NCI-H2081 treated with DMSO at 0.1 percent for 48 hours (cell line): Measurements from ENCODE around the gene DSTN.

ENCODE experiments used
- DNase-seq: peaks from one replicate; lab custom pipeline; 2025; lab: John Stamatoyannopoulos, UW

Gene DSTN

DNA sequence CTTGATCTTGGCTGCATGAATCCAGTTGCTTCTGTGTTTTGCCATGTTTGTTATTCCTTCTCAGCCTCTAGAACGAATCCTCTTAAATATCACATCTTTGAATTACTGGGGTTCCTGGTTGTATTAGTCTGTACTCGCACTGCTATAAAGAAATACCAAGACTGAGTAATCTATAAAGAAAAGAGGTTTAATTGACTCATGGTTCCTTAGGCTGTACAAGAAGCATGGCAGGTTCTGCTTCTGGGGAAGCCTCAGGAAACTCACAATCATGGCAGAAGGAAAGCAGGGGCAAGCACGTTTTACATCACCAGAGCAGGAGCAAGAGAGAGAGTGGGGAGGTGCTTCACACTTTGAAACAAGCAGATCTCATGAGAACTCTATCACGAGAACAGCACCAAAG, 20.7 kb upstream of the DSTN start:
- no peak for DNase-seq

- no peak for DNase-seq
Observed at GRCh38 chr20:17555106-17555505, 14.8 kb upstream of the DSTN start.

- peak; percentile 30 for DNase-seq
Observed at GRCh38 chr20:17556837-17557674, 12.8 kb upstream of the DSTN start.

DNA sequence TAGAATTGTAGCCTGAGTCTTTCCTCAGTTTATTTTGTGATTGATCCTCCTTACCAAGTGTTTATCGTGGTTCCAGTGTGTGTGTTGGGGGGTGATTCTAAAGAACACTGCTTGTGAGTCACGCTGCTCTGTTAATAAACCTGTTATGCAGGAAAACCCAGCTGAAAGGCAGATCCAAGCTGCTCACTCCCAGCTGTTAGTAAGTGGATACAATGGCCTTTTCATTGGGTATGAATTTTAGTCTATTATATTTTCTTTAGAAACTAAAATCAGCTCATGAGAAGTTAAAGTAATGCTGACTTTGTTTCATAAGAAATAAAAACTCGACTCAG, 12.2 kb upstream of the DSTN start:
- DNase-seq: no peak

DNA sequence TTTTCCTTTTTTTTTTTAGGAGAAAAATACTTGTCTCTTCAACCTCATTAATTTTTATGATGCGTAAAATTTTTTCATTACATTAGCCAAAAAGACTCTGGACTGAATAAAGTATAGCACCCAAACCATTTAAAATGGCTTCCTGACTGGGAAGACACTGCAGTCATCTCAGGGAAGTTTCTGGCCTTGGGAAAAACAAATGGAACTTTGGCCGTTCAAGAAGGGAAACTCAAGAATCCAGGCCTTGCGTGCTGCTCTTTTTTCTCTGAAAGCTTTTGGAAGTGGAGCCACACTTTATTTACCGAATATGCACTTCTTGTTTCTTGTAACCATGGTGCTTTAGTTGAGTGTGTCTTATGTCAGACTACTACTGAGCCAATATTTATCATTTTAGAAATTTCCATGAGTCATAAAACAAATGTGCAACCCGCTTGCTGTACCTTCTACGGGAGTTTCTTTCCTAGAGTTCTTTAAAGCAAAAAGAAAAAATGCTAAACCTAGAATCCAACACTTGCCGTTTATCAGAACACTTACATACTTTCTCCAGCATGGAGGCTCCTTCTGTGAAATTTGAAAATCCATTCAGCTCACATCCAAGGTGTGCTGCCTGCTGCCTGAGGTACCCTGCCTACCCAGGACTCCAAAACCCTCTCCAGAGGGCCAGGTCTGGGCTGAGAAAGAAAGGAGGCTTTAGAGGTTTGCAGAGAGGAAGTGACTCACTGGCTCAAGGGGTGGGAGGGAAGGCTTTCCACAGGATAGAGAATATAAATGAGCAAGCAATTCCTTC, 11.5 kb upstream of the DSTN start:
- no peak for DNase-seq

GRCh38 chr20:17558941-17559304, 11.0 kb upstream of the DSTN start:
- no peak for DNase-seq

DNA sequence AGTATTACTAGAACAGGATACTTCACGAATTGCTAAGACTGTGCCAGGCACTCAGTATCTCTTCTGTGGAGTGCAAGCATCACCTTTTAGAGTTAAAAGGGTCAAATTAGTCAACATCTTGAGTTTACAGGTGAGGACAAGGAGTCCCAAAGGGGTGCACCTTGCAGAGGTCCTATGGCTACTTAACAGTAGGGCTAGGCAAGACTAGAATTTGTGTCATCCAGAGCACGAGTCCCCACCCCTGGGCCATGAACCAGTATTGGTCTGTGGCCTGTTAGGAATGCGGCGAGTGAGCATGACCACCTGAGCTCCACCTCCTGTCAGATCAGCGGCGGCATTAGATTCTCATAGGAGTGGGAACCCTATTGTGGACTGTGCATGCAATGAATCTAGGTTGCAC, 10.5 kb upstream of the DSTN start:
- DNase-seq: no peak

GRCh38 chr20:17560344-17561074, 9.4 kb upstream of the DSTN start:
- DNase-seq: no peak

DNA sequence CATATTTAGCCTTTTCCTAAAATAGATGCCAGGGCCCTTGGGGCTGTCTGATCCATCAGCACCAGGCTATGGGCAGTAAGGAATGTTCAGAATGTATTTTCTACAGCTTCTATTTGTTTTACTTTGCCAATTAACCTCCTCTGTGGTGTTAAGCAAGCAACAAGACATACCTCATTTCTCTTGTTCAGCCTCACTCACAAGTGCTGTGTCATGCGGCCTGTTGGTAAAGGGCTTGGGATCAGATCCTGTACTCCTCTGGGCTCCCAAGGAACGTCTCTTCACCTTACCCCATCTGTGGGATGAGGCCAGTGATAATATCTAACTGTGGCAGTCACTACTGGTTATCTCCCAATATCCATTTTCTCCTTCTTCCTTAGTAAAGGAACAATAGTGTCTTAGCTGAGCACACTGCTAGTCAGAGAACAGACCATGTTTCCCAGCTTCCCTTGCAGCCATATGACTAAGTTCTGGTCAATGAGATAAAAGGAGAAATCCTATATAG, 7.0 kb upstream of the DSTN start:
- DNase-seq: no peak

DNA sequence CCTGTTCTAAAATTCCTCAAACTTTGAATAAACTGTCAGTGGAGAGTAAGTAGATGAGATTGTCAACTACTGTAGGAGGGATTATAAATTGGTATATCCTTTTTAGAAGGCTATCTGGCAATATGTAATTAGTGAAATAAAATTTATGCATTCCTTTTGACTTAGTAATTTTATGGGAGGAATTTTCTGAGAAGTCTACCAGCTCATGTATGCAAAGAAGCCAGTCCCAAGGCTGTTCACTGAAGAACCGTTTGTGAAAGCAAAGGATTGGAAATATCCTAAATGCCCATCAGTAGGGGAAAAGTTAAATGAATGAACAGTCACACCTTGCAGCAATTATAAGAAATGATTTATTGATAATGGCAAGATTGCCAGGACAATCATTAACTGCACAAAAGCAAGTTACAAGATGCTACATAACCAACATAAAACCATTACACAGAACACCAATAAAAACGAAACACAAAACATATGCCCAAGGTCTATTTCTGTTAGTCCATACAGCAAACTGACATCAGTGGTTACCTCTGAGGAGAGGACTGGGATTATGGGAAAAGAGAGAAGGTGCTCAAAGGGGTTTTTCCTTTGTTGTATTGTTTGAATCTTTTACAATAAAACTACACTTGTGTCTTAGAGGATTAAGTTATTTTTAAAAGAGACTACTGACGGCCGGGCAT, 4.6 kb upstream of the DSTN start:
- DNase-seq: no peak

- DNase-seq: no peak
Observed at GRCh38 chr20:17566345-17566744, 3.5 kb upstream of the DSTN start.

GRCh38 chr20:17568045-17568788, 1.7 kb upstream of the DSTN start:
- no peak for DNase-seq

DNA sequence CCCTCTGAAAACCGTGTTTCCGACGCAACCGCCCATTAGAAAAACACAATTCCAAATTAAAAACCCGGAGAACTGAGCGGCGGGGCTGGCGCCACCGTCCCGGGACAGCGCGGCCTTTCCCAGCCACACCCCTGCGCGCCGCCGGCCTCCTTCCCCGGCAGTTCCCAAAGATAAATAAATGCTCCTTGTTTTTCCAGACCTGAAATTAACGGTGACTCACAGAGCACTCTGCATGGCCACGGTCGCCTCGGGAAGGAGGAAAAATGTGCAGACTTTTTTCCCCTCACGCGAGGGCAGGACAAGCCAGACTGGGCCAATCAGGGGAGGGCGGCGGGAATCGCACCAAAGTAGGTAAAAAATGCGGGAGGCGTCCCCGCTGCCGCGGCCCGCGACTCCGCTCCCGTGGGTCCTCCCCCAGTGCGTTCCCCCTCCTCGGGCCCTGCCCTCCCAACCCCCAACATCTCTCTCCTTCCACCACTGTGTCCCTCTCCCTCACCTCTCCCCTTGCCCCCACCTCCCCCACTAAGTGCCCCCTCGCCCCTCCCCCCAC, 828 bp upstream of the DSTN start:
- no peak for DNase-seq

DNA sequence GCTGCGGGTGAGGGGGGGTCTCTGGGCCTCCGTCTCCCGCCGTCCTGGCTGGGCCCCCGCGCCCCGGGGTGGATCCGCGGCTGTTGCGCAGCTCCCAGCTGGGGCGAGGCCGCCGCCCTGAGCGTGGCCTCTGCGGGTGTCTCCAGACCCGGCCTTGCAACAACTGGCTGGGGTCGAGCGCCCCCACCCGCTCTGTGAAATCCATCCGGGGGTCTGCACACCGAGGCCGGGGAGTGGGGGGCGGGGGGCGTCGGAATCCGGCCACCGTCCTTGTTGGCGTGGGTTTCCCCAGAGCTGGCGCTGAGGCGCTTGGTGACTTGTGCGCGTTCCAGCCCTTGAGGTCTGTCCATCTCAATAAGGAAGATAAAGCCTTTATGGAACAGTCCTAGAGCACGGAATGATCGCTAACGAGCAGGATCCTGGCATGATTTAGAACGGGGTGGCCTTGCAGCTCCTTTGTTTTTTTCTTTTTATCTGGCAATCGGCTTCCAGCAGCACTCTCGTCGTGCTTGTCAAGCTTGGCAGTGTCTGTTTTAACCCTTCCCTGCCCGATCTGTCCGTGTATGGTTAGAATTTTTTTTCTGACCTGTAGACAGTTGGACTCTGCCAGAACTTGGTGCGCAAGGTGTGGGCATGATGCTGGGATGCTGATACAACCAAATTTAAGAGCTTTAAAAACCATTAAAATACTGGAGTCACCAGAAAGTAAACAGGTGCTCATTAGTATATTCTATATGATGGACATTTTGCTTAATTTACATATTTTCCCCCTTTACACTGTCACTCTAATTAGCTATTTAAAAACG, 675 bp downstream of the DSTN start:
- no peak for DNase-seq

- DNase-seq: no peak
Observed at GRCh38 chr20:17571153-17571527, 1.3 kb downstream of the DSTN start.

DNA sequence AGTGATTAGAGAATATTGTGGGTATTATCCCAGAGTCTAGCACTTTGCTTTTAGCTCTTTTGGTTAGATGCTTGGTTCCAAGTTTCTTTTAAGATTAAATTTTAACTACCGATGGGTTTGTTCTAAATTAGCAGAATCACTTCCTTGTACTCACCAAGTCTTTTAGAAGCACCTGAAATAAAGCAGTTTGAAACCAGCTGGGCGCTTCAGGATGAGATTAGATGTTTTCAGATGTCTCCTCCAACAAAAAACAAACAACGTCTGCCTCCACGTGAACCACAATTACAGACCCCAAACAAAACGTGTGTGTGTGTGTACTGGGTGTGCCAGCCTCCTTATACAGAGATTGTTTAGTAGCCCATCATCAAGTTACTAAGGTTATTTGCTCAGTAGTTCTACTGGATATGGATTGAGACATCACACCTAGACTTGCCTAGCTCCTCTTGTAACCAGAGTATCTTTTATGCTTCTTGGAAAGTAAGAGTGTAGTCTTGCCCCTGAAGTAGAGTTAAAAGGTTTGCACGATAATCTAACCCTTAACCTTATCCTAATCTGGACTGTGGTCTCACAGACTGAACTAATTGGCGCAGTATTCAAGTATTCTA, 2.3 kb downstream of the DSTN start:
- no peak for DNase-seq

DNA sequence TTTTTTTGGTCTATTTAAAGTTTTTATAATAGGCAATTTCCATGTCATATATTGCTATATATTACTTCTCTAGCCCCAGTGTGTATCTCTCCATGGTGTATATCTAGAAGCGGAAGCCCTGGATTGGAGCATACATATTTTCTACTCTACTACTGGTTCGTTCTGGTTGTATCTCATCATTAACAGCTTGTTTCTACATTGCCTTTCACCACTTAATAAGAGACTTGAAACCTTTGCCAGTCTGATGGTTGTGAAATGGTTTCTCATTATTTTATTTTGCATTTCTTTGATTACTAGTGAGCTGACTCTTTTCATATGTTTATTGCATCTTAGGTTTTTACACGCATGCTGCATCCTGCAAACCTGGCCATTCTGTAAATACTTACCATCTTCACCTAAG, 3.6 kb downstream of the DSTN start:
- no peak for DNase-seq

- DNase-seq: no peak
Observed at GRCh38 chr20:17576215-17576614, 6.3 kb downstream of the DSTN start.

- DNase-seq: no peak
Observed at GRCh38 chr20:17579369-17580039, 9.6 kb downstream of the DSTN start.
